Mucosa of descending colon (tissue), 3 donors: ENCODE results near the gene TMCO6. TPM values are rescaled to one million over a fixed set of nuclear protein-coding genes. Genes with fewer than 3 reads are reported as not detected.
"Not testable (repeated sequence)": the region's sequence is repeated elsewhere in the genome, so short reads cannot be mapped to it uniquely, and the experiment has no call there.

Source experiments
- ATAC-seq: fragments of 200-7000 bp; cut with Tn5 transposase; one replicate; pipeline ENCODE4 v1.9.1; 2020; ENCODE audit warnings: mild to moderate bottlenecking, moderate library complexity
- DNase-seq, 3 donors: peaks; one replicate each; pipeline ENCODE4 v3.0.0-alpha.2; 2020
- H3K36me3 ChIP-seq: fragments of 200-600 bp; one replicate; pipeline ENCODE4 v1.8.0; 2021; ENCODE audit warnings: low read depth, mild to moderate bottlenecking
- H3K4me1 ChIP-seq: fragments of 200-600 bp; one replicate; pipeline ENCODE4 v1.8.0; 2021; ENCODE audit warnings: low read depth, mild to moderate bottlenecking
- H3K4me3 ChIP-seq: fragments of 200-600 bp; one replicate; pipeline ENCODE4 v1.8.0; 2021; ENCODE audit warnings: mild to moderate bottlenecking
- H3K9me3 ChIP-seq: fragments of 200-600 bp; one replicate; pipeline ENCODE4 v1.8.0; 2021; ENCODE audit warnings: mild to moderate bottlenecking
- intact Hi-C, 2 donors: fragments of 100-400 bp; cut with DNase I in 1 of 2; cut with micrococcal nuclease in 1 of 2; formaldehyde crosslinking; loops; one replicate each; pipeline versions ENCODE4 v1.11.0 to v1.11.1; 2022; cut with DNase I, micrococcal nuclease
- long read RNA-seq, 2 donors: library from polyadenylated mRNA; unstranded; transcript quantifications; one replicate each; pipeline ENCODE4 v2.0.0, GENCODE V29; 2019 to 2021
- total RNA-seq, 3 donors: library from RNA; stranded (reverse); fragmentation: NEBNext Ultra II Directional in 2 of 3; extraction: Animal tissue kit (Norgen Biotek cat#: 25700) in 2 of 3; gene quantifications; one replicate each; pipeline versions ENCODE4 v1.2.1 to v1.2.4, GENCODE V29; 2021 to 2023
- TF ChIP-seq, protein P1 (sequence below): fragments of 200-600 bp; IDR thresholded peaks from one replicate; pipeline ENCODE4 v1.8.0; 2022; ENCODE audit warnings: antibody characterized with exemption, mild to moderate bottlenecking
- donor health status: DM: no; HTN: no; CAD: no; lungs with moderate emphysema.
- donor health status: DM: no; HTN: no; CAD: no.
- donor health status: DM: no; HTN: yes; CAD: no.

TMCO6 gene
- total RNA-seq = 10 to 100 TPM; 13.6 to 21.7 (median 16.8) TPM
- long read RNA-seq, donor 1, partial matches to known transcripts = 0 of 2 reads
- long read RNA-seq, donor 1, other reads (novel, unspliced or antisense) = 2 of 2 reads
- long read RNA-seq, donor 2, partial matches to known transcripts = 1 of 6 reads
- long read RNA-seq, donor 2, other reads (novel, unspliced or antisense) = 1 of 6 reads

DNA sequence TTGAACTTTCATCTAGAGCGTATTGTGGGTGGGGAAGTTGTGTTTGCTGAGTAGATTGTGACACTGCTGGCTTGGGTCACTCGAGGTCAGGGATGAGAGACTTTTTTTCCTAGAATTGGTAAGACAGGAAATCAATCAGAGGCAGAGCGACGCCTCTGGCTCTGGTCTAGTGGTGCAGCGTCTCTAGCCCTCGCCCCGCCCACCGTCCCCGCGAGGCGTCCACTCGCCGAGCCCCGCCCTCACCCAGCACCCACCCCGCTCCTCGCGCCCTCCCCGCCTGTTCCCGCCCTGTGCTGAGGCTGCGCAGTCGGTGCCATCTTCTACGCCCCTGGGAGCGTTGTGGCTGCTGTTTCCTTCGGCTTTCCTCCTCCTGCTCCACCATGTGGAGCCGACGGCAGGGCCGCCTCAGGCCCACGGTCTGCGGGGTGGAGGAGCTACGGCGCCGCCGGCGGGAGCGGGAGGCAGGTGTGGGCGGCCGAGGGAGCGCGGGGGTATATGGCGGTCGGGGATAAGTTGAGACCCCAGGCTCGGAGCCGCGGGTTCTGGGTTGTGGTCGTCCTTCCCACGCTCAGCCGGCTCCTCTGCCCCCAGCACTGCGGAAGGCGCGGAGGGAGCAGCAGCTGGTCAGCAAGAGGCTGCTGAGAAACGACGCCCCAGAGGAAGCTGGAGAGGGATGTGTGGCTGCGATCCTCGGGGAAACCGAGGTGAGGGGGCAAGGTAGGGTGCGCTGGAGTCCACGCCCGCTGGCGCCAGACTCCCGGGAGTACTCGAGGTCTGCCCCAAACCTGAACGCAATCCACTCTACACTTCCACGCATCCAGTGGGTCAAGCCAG, at the start of gene TMCO6:
Gene TMCO6, plus strand, starts transcription at position 304 of the 834 bp plus-strand sequence. Its CDS starts 77 bp downstream, at position 381.
- TF ChIP-seq, protein P1, sequence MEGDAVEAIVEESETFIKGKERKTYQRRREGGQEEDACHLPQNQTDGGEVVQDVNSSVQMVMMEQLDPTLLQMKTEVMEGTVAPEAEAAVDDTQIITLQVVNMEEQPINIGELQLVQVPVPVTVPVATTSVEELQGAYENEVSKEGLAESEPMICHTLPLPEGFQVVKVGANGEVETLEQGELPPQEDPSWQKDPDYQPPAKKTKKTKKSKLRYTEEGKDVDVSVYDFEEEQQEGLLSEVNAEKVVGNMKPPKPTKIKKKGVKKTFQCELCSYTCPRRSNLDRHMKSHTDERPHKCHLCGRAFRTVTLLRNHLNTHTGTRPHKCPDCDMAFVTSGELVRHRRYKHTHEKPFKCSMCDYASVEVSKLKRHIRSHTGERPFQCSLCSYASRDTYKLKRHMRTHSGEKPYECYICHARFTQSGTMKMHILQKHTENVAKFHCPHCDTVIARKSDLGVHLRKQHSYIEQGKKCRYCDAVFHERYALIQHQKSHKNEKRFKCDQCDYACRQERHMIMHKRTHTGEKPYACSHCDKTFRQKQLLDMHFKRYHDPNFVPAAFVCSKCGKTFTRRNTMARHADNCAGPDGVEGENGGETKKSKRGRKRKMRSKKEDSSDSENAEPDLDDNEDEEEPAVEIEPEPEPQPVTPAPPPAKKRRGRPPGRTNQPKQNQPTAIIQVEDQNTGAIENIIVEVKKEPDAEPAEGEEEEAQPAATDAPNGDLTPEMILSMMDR = peak; percentile 62
- DNase-seq (peak; percentile 99), ATAC-seq (peak; percentile 99)
- peaks cover 12% of the 10 kb centered on the region for H3K4me1 ChIP-seq
- H3K9me3 ChIP-seq = no peaks in the 10 kb centered on the region
- H3K4me3 ChIP-seq = peak within 1 kb of the TSS; percentile 59
- no peaks in the 10 kb centered on the region for H3K36me3 ChIP-seq
- intact Hi-C loops = loop anchor here (10.0 kb wide), 2 partner anchors 75 to 95 kb away; partner anchors contain the start of genes APBB3 (in 1 of the 2), EIF4EBP3 (in 1 of the 2) and SLC35A4 (in 1 of the 2)

GRCh38 chr5:140590861-140591260, 48.4 kb upstream of the TMCO6 start:
- no peaks in the 10 kb centered on the region for H3K36me3 ChIP-seq
- DNase-seq (no peak), ATAC-seq (no peak)
- H3K4me3 ChIP-seq = no peak overlapping the region
- H3K9me3 ChIP-seq = no peaks in the 10 kb centered on the region
- intact Hi-C loops = no loop called here
- H3K4me1 ChIP-seq = peaks cover 6% of the 10 kb centered on the region
- TF ChIP-seq, protein P1 = no peak

DNA sequence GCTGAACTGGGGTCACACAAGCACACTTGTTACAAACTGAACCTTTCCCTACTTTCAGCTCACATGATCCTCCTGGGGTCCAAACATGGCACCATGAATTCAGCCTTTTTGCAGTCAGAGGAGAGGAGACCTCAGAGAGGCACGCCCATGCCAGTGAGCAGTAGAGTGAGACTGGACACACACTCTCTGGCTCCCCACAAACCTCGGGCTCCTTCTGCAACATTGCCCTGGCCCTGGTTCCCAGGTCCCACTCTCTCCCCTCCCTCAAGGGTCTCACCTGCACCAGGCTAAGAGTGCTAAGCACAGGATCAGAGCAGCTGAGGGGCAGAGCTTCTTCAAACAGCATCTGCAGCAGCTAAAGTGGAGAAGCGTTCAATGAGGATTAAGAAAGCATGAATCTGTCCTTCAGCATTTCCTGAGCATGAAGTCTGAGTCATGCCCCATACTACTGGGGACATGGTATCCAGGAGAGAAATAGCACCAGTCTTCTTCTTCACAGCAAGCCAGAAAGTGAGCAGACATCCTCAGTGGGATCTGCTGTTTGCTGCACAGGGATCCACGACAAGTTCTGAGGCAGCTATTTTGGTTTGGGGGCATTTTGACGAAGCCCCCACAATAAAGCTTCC, 47.4 kb upstream of the TMCO6 start:
- Histone ChIP-seq H3K9me3 (no peaks in the 10 kb centered on the region), H3K4me3 (no peak overlapping the region), H3K4me1 (peaks cover 6% of the 10 kb centered on the region), H3K36me3 (no peaks in the 10 kb centered on the region)
- no peak for DNase-seq
- ATAC-seq = peak; percentile 10
- TF ChIP-seq, protein P1 = no peak
- intact Hi-C loops = no loop called here

- H3K4me3 ChIP-seq, H3K9me3 ChIP-seq, intact Hi-C loops, H3K4me1 ChIP-seq, H3K36me3 ChIP-seq: not testable (repeated sequence)
- DNase-seq (peak in 2 of 3 donors; percentile 42 to 49), ATAC-seq (peak; percentile 45)
These were observed 46.2 kb upstream of the TMCO6 start for GRCh38 chr5:140593070-140593469.

GRCh38 chr5:140594169-140594568, 45.1 kb upstream of the TMCO6 start:
- ATAC-seq = no peak
- Histone ChIP-seq H3K4me1 (peaks cover 6% of the 10 kb centered on the region), H3K36me3 (no peaks in the 10 kb centered on the region), H3K4me3 (no peak overlapping the region), H3K9me3 (no peaks in the 10 kb centered on the region)
- intact Hi-C loops = no loop called here
- TF ChIP-seq, protein P1 = no peak
- peak in 1 of 3 donors; percentile 55 for DNase-seq
